Natural killer cell (primary cell): ENCODE measurements around the gene SPEF1. TPM values are rescaled to one million over a fixed set of nuclear protein-coding genes. Genes with fewer than 3 reads are reported as not detected.

Source experiments
- ATAC-seq, 3 donors: fragments of 150-1000 bp in 2 of 3; fragments of 200-7000 bp in 1 of 3; cut with Tn5 transposase; 1 replicate in 1 of 3; 2 replicates in 2 of 3; pipeline ENCODE4 v1.10.0; 2021; ENCODE audit warnings: mild to moderate bottlenecking in 2 of 3, moderate library complexity in 2 of 3
- DNase-seq, 2 donors: peaks; one replicate each; pipeline versions ENCODE4 v3.0.0 to v3.0.0-alpha.2; 2013 to 2021; ENCODE audit warnings: mixed read lengths in 1 of 2
- H3K27ac ChIP-seq: one replicate; pipeline ENCODE4 v1.5.1; 2013; ENCODE audit warnings: mild to moderate bottlenecking, low read length
- H3K27me3 ChIP-seq: one replicate; pipeline ENCODE4 v1.6.1; 2013; ENCODE audit warnings: low read length; ENCODE audit not compliant: control insufficient read depth, insufficient read depth
- H3K36me3 ChIP-seq: one replicate; pipeline ENCODE4 v1.6.1; 2013; ENCODE audit warnings: low read length; ENCODE audit not compliant: control insufficient read depth, insufficient read depth
- H3K4me1 ChIP-seq: one replicate; pipeline ENCODE4 v1.6.1; 2013; ENCODE audit warnings: low read length; ENCODE audit not compliant: control insufficient read depth, insufficient read depth
- H3K4me3 ChIP-seq: one replicate; pipeline ENCODE4 v1.5.1; 2013; ENCODE audit warnings: low read length
- H3K9me3 ChIP-seq: one replicate; pipeline ENCODE4 v1.6.1; 2013; ENCODE audit warnings: low read length; ENCODE audit not compliant: control insufficient read depth, insufficient read depth
- H3K27ac Mint-ChIP-seq, 2 donors: one replicate each; pipeline ENCODE4 v1.8.0; 2022; ENCODE audit warnings: mild to moderate bottlenecking in 2 of 2, mixed read lengths in 2 of 2, moderate library complexity in 1 of 2
- H3K27me3 Mint-ChIP-seq, 2 donors: one replicate each; pipeline ENCODE4 v1.8.0; 2022; ENCODE audit warnings: low read depth in 2 of 2, mixed read lengths in 2 of 2
- H3K36me3 Mint-ChIP-seq: one replicate; pipeline ENCODE4 v1.8.0; 2022; ENCODE audit warnings: mixed read lengths
- H3K4me1 Mint-ChIP-seq, 2 donors: one replicate each; pipeline ENCODE4 v1.8.0; 2022; ENCODE audit warnings: mixed read lengths in 2 of 2
- H3K4me3 Mint-ChIP-seq: one replicate; pipeline ENCODE4 v1.8.0; 2022; ENCODE audit warnings: mild to moderate bottlenecking, moderate library complexity, mixed read lengths
- H3K9me3 Mint-ChIP-seq, 2 donors: one replicate each; pipeline ENCODE4 v1.8.0; 2022; ENCODE audit warnings: mixed read lengths in 2 of 2
- CTCF ChIP-seq: fragments of 200-600 bp; IDR thresholded peaks from one replicate; pipeline ENCODE4 v1.8.0; 2022; ENCODE audit warnings: antibody characterized with exemption
- WGBS: methylation state at CpG from one replicate; pipeline ENCODE4 v1.1.7; 2013; ENCODE audit warnings: missing lambda C conversion rate; ENCODE audit not compliant: insufficient coverage; 5-methylcytosine and 5-hydroxymethylcytosine counted together
- intact Hi-C: fragments of 100-400 bp; cut with micrococcal nuclease; formaldehyde crosslinking; loops from one replicate; pipeline ENCODE4 v1.14.2; 2022
- total RNA-seq, 4 donors: library from RNA; stranded (reverse); fragments of 120-200 nt in 1 of 4; gene quantifications; one replicate each; pipeline versions ENCODE4 v1.2.3 to v1.2.4, GENCODE V29; 2013 to 2022

Gene SPEF1
- total RNA-seq, 3 donors from 2014 or later (not counting 1 experiment from before 2014, with no cell fraction given), result 0.23 TPM; not detected in 2

GRCh38 chr20:3738111-3739053 lies 42.9 kb downstream of the SPEF1 start:
- H3K9me3 ChIP-seq, result no peaks in the 10 kb centered on the region
- Mint-ChIP-seq H3K27ac (no peak overlapping the region), H3K4me1 (no peaks in the 10 kb centered on the region)

GRCh38 chr20:3735768-3736167 lies 45.5 kb downstream of the SPEF1 start:
- ATAC-seq, result no peak
- Histone ChIP-seq H3K27me3 (peaks cover 13% of the 10 kb centered on the region), H3K36me3 (no peaks in the 10 kb centered on the region), H3K4me3 (no peak overlapping the region), H3K9me3 (no peaks in the 10 kb centered on the region), H3K4me1 (no peaks in the 10 kb centered on the region), H3K27ac (no peak overlapping the region)
- DNase-seq, result no peak
- no peaks in the 10 kb centered on the region for H3K9me3 Mint-ChIP-seq
- H3K27me3 Mint-ChIP-seq, result peaks cover 16 to 25% of the 10 kb centered on the region in 2 donors
- no peak overlapping the region for H3K4me3 Mint-ChIP-seq
- 86% methylated on average over 3 of the region's 4 CpGs for WGBS
- no peak for TF ChIP-seq CTCF
- H3K4me1 Mint-ChIP-seq, result no peaks in the 10 kb centered on the region
- intact Hi-C loops, result no loop called here
- H3K27ac Mint-ChIP-seq, result no peak overlapping the region
- H3K36me3 Mint-ChIP-seq, result no peaks in the 10 kb centered on the region

More at GRCh38 chr20:3738111-3739053, 42.9 kb downstream of the SPEF1 start:
- H3K4me1 ChIP-seq, result no peaks in the 10 kb centered on the region
- 95% methylated on average over 10 of the region's 11 CpGs for WGBS
- no peak overlapping the region for H3K4me3 ChIP-seq
- no peaks in the 10 kb centered on the region for H3K9me3 Mint-ChIP-seq
- ATAC-seq (no peak), DNase-seq (no peak)
- intact Hi-C loops, result no loop called here
- no peaks in the 10 kb centered on the region for H3K36me3 Mint-ChIP-seq
- no peaks in the 10 kb centered on the region for H3K36me3 ChIP-seq
- peaks cover 5 to 8% of the 10 kb centered on the region in 2 donors for H3K27me3 Mint-ChIP-seq
- peaks cover 3% of the 10 kb centered on the region for H3K27me3 ChIP-seq
- no peak overlapping the region for H3K27ac ChIP-seq
- no peak overlapping the region for H3K4me3 Mint-ChIP-seq
- TF ChIP-seq CTCF, result no peak

GRCh38 chr20:3734111-3734843 lies 47.0 kb downstream of the SPEF1 start:
- peaks cover 16 to 32% of the 10 kb centered on the region in 2 donors for H3K27me3 Mint-ChIP-seq
- ATAC-seq (no peak), DNase-seq (no peak)
- Histone ChIP-seq H3K4me3 (no peak overlapping the region), H3K36me3 (no peaks in the 10 kb centered on the region), H3K9me3 (no peaks in the 10 kb centered on the region), H3K27ac (no peak overlapping the region), H3K27me3 (peaks cover 15% of the 10 kb centered on the region), H3K4me1 (no peaks in the 10 kb centered on the region)
- no peaks in the 10 kb centered on the region for H3K36me3 Mint-ChIP-seq
- no peak overlapping the region for H3K4me3 Mint-ChIP-seq
- intact Hi-C loops, result no loop called here
- WGBS, result 85% methylated on average over 12 of the region's 12 CpGs
- TF ChIP-seq CTCF, result no peak
- no peak overlapping the region for H3K27ac Mint-ChIP-seq
- H3K4me1 Mint-ChIP-seq, result peaks cover 0 to 4% of the 10 kb centered on the region in 2 donors
- H3K9me3 Mint-ChIP-seq, result no peaks in the 10 kb centered on the region
